Activated CD4-positive, alpha-beta T cell treated with anti-CD3 and anti-CD28 coated beads for 4 hours (primary cell): ENCODE results near the gene CBR3.
"Not testable (repeated sequence)": the region's sequence is repeated elsewhere in the genome, so short reads cannot be mapped to it uniquely, and the experiment has no call there.

Source experiments
- DNase-seq, 2 donors: peaks; one replicate each; pipeline ENCODE4 v3.0.0-alpha.2; 2020

CBR3 gene

GRCh38 chr21:36134803-36135390, at the start of gene CBR3:
Gene CBR3, plus strand, starts transcription at chr21:36135079. Its CDS starts 114 bp downstream, at chr21:36135193.
- peak; percentile 49 to 57 for DNase-seq

- no peak for DNase-seq
Measured at GRCh38 chr21:36087362-36088138, 47.3 kb upstream of the CBR3 start.

GRCh38 chr21:36089946-36090345, 44.9 kb upstream of the CBR3 start:
- no peak for DNase-seq

GRCh38 chr21:36092681-36093080, 42.2 kb upstream of the CBR3 start:
- no peak for DNase-seq

GRCh38 chr21:36093512-36093911, 41.4 kb upstream of the CBR3 start:
- no peak for DNase-seq

GRCh38 chr21:36096398-36097290, 38.2 kb upstream of the CBR3 start:
- no peak for DNase-seq

- no peak for DNase-seq
Measured at GRCh38 chr21:36097427-36098181, 37.3 kb upstream of the CBR3 start.

GRCh38 chr21:36098182-36098532, 36.7 kb upstream of the CBR3 start:
- DNase-seq: no peak

- no peak for DNase-seq
Measured at GRCh38 chr21:36099000-36099399, 35.9 kb upstream of the CBR3 start.

- DNase-seq: not testable (repeated sequence)
Measured at GRCh38 chr21:36099695-36100211, 35.1 kb upstream of the CBR3 start.

- DNase-seq: no peak
Measured at GRCh38 chr21:36100971-36101641, 33.8 kb upstream of the CBR3 start.

- DNase-seq: no peak
Measured at GRCh38 chr21:36103434-36103833, 31.4 kb upstream of the CBR3 start.

- DNase-seq: peak; percentile 50 to 53
Measured at GRCh38 chr21:36104317-36105300, 30.3 kb upstream of the CBR3 start.

- no peak for DNase-seq
Measured at GRCh38 chr21:36105327-36105842, 29.5 kb upstream of the CBR3 start.

- no peak for DNase-seq
Measured at GRCh38 chr21:36109868-36110267, 25.0 kb upstream of the CBR3 start.

GRCh38 chr21:36111238-36111637, 23.6 kb upstream of the CBR3 start:
- DNase-seq: no peak

- peak in 1 of 2 donors; percentile 50 for DNase-seq
Measured at GRCh38 chr21:36113647-36114428, 21.0 kb upstream of the CBR3 start.

- DNase-seq: no peak
Measured at GRCh38 chr21:36115138-36115730, 19.6 kb upstream of the CBR3 start.

- DNase-seq: no peak
Measured at GRCh38 chr21:36117286-36117741, 17.6 kb upstream of the CBR3 start.
